Activated B cell treated with CpG ODN at 0.5 μM for 24 hours (primary cell): ENCODE results near the gene EVI5L. TPM values are rescaled to one million over a fixed set of nuclear protein-coding genes. Genes with fewer than 3 reads are reported as not detected.

Experiments used
- ATAC-seq: fragments of 200-7000 bp; cut with Tn5 transposase; one replicate; pipeline ENCODE4 v1.10.0; 2021; ENCODE audit warnings: low read depth, mild to moderate bottlenecking, moderate library complexity
- CTCF ChIA-PET: fragments of 350-600 bp; sonication (Branson Sonifier 250); formaldehyde crosslinking; loops from one replicate; lab custom pipeline; 2021; ENCODE audit warnings: antibody characterized with exemption; lab: Charles Lee
- POLR2A ChIA-PET: fragments of 350-600 bp; sonication (Branson Sonifier 250); formaldehyde crosslinking; loops from one replicate; lab custom pipeline; 2021; ENCODE audit warnings: antibody characterized with exemption; lab: Charles Lee
- DNase-seq: peaks from one replicate; pipeline ENCODE4 v3.0.0; 2022
- H3K27ac Mint-ChIP-seq: one replicate; pipeline ENCODE4 v1.8.0; 2020; ENCODE audit warnings: mixed read lengths
- H3K27me3 Mint-ChIP-seq: one replicate; pipeline ENCODE4 v1.8.0; 2021; ENCODE audit warnings: mixed read lengths
- H3K36me3 Mint-ChIP-seq: one replicate; pipeline ENCODE4 v1.8.0; 2021; ENCODE audit warnings: low read depth, mixed read lengths
- H3K4me1 Mint-ChIP-seq: one replicate; pipeline ENCODE4 v1.8.0; 2021; ENCODE audit warnings: mixed read lengths
- H3K4me3 Mint-ChIP-seq: one replicate; pipeline ENCODE4 v1.8.0; 2020; ENCODE audit warnings: mild to moderate bottlenecking, mixed read lengths
- H3K9me3 Mint-ChIP-seq: one replicate; pipeline ENCODE4 v1.8.0; 2020; ENCODE audit warnings: mixed read lengths
- CTCF ChIP-seq: fragments of 200-600 bp; IDR thresholded peaks from one replicate; pipeline ENCODE4 v1.8.0; 2022; ENCODE audit warnings: antibody characterized with exemption, mild to moderate bottlenecking
- intact Hi-C: fragments of 100-400 bp; cut with micrococcal nuclease; formaldehyde crosslinking; loops from one replicate; pipeline ENCODE4 v1.15.1; 2024
- total RNA-seq: library from RNA; stranded (reverse); gene quantifications from 2 replicates; pipeline ENCODE4 v1.2.3, GENCODE V29; 2022

EVI5L gene
- total RNA-seq, 1 donor from 2014 or later, result 12.8 TPM

GRCh38 chr19:7851623-7852500 is 21.8 kb downstream of the EVI5L start:
- peaks cover 4% of the 10 kb centered on the region for H3K4me1 Mint-ChIP-seq
- POLR2A ChIA-PET, result no interaction called here
- no peak overlapping the region for H3K27ac Mint-ChIP-seq
- H3K27me3 Mint-ChIP-seq, result no peaks in the 10 kb centered on the region
- no peak for TF ChIP-seq CTCF
- no peak for ATAC-seq
- DNase-seq, result no peak
- no peak overlapping the region for H3K4me3 Mint-ChIP-seq
- intact Hi-C loops, result loop anchor here (2.0 kb wide), 3 partner anchors 17 to 171 kb away; partner anchors contain the start of gene TRAPPC5
- CTCF ChIA-PET, result interaction anchor here (1.1 to 1.4 kb wide), 4 partner anchors 10 to 93 kb away, joined by 3 to 5 read pairs (median 4); no protein-coding TSS in a partner anchor
- H3K36me3 Mint-ChIP-seq, result no peaks in the 10 kb centered on the region
- H3K9me3 Mint-ChIP-seq, result no peaks in the 10 kb centered on the region

GRCh38 chr19:7852851-7853769 is 23.1 kb downstream of the EVI5L start:
- ChIA-PET CTCF (interaction anchor here (1.1 to 1.4 kb wide), 5 partner anchors 9 to 91 kb away, joined by 3 to 5 read pairs (median 3); no protein-coding TSS in a partner anchor), POLR2A (no interaction called here)
- no peak overlapping the region for H3K4me3 Mint-ChIP-seq
- no peak overlapping the region for H3K27ac Mint-ChIP-seq
- intact Hi-C loops, result loop anchor here (1.0 to 2.0 kb wide), 5 partner anchors 16 to 201 kb away; partner anchors contain the start of gene TRAPPC5
- no peaks in the 10 kb centered on the region for H3K9me3 Mint-ChIP-seq
- no peaks in the 10 kb centered on the region for H3K27me3 Mint-ChIP-seq
- DNase-seq, result peak; percentile 68
- TF ChIP-seq CTCF, result peak; percentile 73
- peak; percentile 89 for ATAC-seq
- peaks cover 4% of the 10 kb centered on the region for H3K4me1 Mint-ChIP-seq
- no peaks in the 10 kb centered on the region for H3K36me3 Mint-ChIP-seq

DNA sequence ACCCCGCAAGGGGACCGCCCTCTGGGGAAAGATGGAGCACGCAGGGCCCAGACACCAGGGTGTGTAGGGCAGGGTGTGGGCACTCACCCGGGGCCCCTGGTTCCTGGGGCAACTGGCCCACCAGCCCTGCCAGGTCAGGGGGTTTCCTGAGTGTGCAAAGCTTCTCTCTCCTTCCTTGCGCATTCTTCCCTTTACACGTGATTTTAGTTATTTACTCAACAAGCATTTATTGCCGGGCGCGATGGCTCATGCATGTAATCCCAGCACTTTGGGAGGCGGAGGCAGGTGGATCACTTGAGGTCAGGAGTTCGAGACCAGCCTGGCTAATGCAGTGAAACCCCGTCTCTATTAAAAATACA is 23.7 kb downstream of the EVI5L start:
- ATAC-seq (peak; percentile 14), DNase-seq (no peak)
- peaks cover under 1% of the 10 kb centered on the region for H3K27me3 Mint-ChIP-seq
- no peak overlapping the region for H3K4me3 Mint-ChIP-seq
- POLR2A ChIA-PET, result interaction anchor here (0.6 kb wide), 1 partner anchor 49 kb away, joined by 5 read pairs; no protein-coding TSS in a partner anchor
- intact Hi-C loops, result loop anchor here (1.0 to 2.0 kb wide), 5 partner anchors 15 to 201 kb away; partner anchors contain the start of gene TRAPPC5
- no peaks in the 10 kb centered on the region for H3K36me3 Mint-ChIP-seq
- no peaks in the 10 kb centered on the region for H3K9me3 Mint-ChIP-seq
- CTCF ChIA-PET, result interaction anchor here (0.8 to 1.1 kb wide), 2 partner anchors 23 to 53 kb away, joined by 3 read pairs; no protein-coding TSS in a partner anchor
- TF ChIP-seq CTCF, result no peak
- H3K4me1 Mint-ChIP-seq, result peaks cover 4% of the 10 kb centered on the region
- no peak overlapping the region for H3K27ac Mint-ChIP-seq

DNA sequence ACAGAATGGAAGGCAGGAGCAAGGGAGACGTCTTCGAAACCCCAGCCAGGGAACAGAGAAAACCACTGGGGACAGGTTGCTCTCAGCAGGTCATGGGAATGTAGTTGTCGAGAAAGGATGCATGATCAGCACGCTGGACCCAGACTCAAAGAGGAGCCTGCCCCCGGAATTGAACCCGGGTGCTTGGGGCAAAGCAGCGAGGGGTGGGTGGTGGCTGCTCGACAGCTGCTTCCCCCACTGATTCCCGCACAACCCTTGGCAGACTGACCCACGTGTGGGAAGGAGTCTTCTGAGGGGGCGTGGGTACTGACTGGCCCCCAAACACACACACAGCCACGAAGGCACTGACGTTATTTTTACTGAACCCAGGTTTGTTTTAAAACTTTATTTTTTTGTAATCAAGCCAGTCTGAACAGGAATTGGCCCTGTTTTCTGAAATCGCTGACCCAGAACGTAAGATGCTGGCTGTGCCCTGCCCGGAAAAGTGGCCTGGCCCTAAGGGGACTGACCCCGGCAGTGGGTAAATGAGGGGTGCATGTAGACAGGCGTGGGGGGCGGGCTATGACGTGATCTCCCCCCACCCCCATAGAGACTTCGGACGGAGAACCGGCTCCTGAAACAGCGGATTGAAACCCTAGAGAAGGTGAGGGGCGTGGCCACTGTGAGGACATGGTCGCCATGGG is 25.5 kb downstream of the EVI5L start:
- Mint-ChIP-seq H3K9me3 (no peaks in the 10 kb centered on the region), H3K36me3 (no peaks in the 10 kb centered on the region), H3K27ac (no peak overlapping the region), H3K4me3 (no peak overlapping the region), H3K4me1 (peaks cover 4% of the 10 kb centered on the region), H3K27me3 (peaks cover 3% of the 10 kb centered on the region)
- no peak for TF ChIP-seq CTCF
- DNase-seq (no peak), ATAC-seq (no peak)
- POLR2A ChIA-PET, result interaction anchor here (0.7 kb wide), 1 partner anchor 87 kb away, joined by 6 read pairs; no protein-coding TSS in a partner anchor
- CTCF ChIA-PET, result no interaction called here
- intact Hi-C loops, result no loop called here
